Epithelial cell of esophagus (primary cell): ENCODE measurements around the gene NXPH1.
"Not testable (repeated sequence)": the region's sequence is repeated elsewhere in the genome, so short reads cannot be mapped to it uniquely, and the experiment has no call there.

Source experiments
- DNase-seq: peaks from one replicate; pipeline ENCODE4 v3.0.0; 2010; ENCODE audit warnings: low read depth
- H3K4me3 ChIP-seq: 2 replicates; pipeline ENCODE4 v1.5.1; 2011; ENCODE audit warnings: mild to moderate bottlenecking, low read length, control low read depth
- TF ChIP-seq, protein P1 (sequence below): IDR thresholded peaks from 2 replicates; pipeline ENCODE4 v1.5.1; 2011; ENCODE audit warnings: low read depth, mild to moderate bottlenecking, low read length, control low read depth, inconsistent platforms; ENCODE audit not compliant: insufficient read depth; ENCODE audit errors: missing control alignments

NXPH1 gene

DNA sequence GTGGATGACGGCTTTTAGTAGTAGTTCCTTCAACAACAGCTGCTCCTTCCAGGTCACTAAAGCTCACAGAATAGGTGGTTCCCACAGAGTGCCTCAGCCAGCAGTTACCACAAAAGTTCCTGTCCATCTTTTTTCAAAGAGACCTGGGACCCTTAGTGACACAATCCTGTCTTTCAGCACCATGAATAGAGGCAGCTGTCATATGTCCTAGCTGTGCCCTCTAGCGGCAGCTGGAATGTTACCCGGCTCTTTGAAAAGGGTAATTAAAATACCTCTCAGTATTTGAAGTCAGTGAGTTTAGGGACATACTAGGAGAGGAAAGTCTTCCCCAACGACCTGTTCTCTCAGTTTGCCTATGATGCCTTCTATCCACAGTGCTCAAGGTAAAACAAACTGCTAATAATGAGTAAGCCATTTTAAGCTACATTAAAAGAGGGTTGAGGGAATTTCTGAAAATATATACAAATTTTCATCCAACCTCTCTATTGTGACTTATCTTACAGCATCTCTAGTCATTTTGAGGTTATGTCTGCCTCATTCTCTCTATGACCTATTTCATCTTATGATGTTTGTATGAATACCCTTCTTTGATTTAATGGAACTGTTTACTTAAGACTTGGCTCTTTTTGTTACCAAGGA lies 290.8 kb downstream of the NXPH1 start:
- peak; percentile 32 for DNase-seq
- H3K4me3 ChIP-seq = no peak overlapping the region
- TF ChIP-seq, protein P1, sequence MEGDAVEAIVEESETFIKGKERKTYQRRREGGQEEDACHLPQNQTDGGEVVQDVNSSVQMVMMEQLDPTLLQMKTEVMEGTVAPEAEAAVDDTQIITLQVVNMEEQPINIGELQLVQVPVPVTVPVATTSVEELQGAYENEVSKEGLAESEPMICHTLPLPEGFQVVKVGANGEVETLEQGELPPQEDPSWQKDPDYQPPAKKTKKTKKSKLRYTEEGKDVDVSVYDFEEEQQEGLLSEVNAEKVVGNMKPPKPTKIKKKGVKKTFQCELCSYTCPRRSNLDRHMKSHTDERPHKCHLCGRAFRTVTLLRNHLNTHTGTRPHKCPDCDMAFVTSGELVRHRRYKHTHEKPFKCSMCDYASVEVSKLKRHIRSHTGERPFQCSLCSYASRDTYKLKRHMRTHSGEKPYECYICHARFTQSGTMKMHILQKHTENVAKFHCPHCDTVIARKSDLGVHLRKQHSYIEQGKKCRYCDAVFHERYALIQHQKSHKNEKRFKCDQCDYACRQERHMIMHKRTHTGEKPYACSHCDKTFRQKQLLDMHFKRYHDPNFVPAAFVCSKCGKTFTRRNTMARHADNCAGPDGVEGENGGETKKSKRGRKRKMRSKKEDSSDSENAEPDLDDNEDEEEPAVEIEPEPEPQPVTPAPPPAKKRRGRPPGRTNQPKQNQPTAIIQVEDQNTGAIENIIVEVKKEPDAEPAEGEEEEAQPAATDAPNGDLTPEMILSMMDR = peak; percentile 56

DNA sequence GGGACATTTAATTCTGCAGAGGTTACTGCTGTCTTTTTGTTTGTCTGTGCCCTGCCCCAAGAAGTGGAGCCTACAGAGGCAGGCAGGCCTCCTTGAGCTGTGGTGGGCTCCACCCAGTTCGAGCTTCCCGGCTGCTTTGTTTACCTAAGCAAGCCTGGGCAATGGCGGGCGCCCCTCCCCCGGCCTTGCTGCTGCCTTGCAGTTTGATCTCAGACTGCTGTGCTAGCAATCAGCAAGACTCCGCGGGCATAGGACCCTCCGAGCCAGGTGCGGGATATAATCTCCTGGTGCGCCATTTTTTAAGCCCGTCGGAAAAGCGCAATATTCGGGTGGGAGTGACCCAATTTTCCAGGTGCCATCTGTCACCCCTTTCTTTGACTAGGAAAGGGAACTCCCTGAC lies 298.3 kb downstream of the NXPH1 start:
- H3K4me3 ChIP-seq, DNase-seq: not testable (repeated sequence)

DNA sequence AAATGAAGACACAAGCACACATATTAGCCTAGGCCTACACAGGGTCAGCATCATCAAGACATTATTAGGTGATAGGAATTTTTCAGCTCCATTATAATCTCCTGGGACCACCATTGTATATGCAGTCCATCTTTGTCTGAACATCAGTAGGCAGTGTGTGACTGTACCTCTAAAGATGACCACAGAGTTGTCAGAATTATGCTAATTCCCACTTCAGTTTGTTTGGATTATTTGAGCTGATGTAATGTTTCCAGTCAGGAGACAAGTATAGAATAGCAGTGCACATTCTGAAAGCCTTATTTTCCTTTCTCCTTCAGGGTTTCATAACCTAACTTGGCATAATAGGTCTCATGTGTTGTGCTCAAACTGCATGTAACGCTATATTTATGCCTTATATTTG lies 306.4 kb downstream of the NXPH1 start:
- DNase-seq = no peak
- H3K4me3 ChIP-seq = no peak overlapping the region
- TF ChIP-seq, protein P1 = no peak

DNA sequence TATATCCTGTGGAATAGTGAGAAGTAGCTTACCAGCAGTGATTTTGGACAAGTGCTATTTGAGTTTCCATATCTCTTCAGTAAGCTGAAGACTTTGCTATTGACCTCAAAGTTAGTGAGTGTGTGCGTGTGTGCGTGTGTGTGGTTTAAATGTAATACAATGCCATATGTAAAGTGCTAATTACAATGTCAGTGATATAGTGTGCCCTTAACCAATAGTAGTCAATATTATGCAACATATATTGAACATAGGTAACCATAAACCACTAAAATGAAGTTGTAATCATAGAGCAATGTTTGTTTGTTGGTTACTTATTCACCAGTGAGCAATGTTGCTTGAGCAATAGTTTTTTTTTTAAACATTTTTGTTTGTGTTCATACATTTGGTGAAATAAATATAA lies 309.4 kb downstream of the NXPH1 start:
- DNase-seq = no peak
- TF ChIP-seq, protein P1 = no peak
- H3K4me3 ChIP-seq = no peak overlapping the region

DNA sequence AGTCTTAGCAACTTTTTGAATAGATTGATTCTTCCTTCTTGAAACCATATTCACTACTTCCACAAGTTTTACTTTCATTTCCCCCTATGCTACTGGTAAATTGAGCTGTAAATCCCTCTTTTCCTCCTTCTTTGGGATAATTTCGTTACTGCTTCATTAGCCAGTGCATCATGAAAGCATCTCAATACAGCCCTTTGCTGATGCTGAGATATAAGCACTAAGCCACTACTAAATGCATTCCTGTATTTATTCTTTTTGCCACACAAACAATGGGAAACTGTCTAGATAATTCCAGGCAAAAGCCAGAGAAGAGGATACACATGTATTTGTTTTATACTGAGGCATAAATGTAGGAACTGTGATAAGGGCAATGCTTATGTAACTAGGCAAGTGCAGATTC lies 313.9 kb downstream of the NXPH1 start:
- H3K4me3 ChIP-seq = no peak overlapping the region
- TF ChIP-seq, protein P1 = no peak
- no peak for DNase-seq

DNA sequence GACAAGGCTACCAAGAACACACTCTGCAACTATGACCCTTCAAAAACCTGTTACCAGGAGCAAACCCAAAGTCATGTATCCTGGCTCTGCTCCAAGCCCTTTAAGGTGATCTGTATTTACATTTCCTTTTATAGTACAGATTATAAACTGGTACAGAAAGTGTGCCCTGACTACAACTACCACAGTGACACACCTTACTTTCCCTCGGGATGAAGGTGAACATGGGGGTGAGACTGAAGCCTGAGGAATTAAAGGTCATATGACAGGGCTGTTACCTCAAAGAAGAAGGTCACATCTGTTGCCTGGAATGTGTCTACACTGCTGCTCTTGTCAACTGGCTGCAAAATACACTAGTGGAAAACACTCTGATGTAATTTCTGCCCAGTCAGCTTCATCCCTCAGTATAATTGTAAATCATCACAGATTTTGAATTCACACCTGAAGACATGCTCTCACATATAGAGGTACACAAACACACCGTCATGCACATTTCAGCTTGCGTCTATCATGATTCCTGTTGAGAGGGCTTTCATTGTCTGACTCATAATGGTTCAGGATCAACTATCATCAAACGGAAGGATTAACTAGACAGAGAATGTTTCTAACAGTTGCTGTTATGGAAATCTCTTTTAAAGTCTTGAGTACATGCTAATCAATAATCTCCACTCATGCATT lies 318.3 kb downstream of the NXPH1 start:
- no peak overlapping the region for H3K4me3 ChIP-seq
- TF ChIP-seq, protein P1 = no peak
- DNase-seq = no peak

DNA sequence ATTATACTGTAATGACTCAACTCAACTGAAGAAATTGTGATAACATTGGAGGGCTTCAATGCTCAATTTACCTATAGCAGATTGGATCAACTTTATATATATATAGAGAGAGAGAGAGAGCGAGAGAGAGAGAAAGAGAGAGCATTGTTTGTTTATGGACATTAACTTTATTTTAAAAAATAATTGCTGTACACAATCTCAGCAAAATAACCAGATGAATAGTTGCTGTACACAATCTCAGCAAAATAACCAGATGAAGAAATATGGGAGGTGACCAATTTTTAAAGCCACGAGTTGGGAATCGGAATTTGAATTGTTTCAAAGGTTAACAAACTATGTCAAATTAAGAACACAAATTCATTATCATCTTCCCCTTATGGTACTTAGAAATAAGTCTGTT lies 319.9 kb downstream of the NXPH1 start:
- no peak overlapping the region for H3K4me3 ChIP-seq
- DNase-seq = no peak
- TF ChIP-seq, protein P1 = no peak
